Body of pancreas (tissue), 4 donors: ENCODE data around the gene UBE2E3. TPM values are rescaled to one million over a fixed set of nuclear protein-coding genes. Genes with fewer than 3 reads are reported as not detected.

Experiments used
- ATAC-seq: fragments of 150-250 bp; one replicate; pipeline ENCODE4 v1.9.1; 2016
- DNase-seq, 4 donors: peaks; one replicate each; pipeline ENCODE4 v3.0.0-alpha.2; 2019
- H3K27ac ChIP-seq, 4 donors: fragments of 200-600 bp; sonication (generic); 1 replicate in 3 of 4; 2 replicates in 1 of 4; pipeline versions ENCODE4 v1.5.1 to v1.6.1; 2016 to 2019; ENCODE audit warnings: mild to moderate bottlenecking in 1 of 4, mixed read lengths in 1 of 4, moderate library complexity in 1 of 4
- H3K27me3 ChIP-seq, 2 donors: fragments of 200-600 bp; sonication (generic); one replicate each; pipeline ENCODE4 v1.6.0; 2016; ENCODE audit warnings: mild to moderate bottlenecking in 1 of 2
- H3K36me3 ChIP-seq, 2 donors: fragments of 200-600 bp; sonication (generic); replicated peaks in 1 of 2; 2 replicates each; pipeline ENCODE4 v1.5.1; 2016; ENCODE audit warnings: low read depth in 2 of 2; ENCODE audit not compliant: insufficient read depth in 1 of 2
- H3K4me1 ChIP-seq: fragments of 200-600 bp; sonication (generic); one replicate; pipeline ENCODE4 v1.6.0; 2016
- H3K4me3 ChIP-seq, 2 donors: fragments of 200-600 bp; sonication (generic); 1 replicate in 1 of 2; 2 replicates in 1 of 2; pipeline ENCODE4 v1.5.1; 2016 to 2019
- H3K9me3 ChIP-seq, 3 donors: fragments of 200-600 bp; sonication (generic); 1 replicate in 2 of 3; 2 replicates in 1 of 3; pipeline ENCODE4 v1.5.1; 2016
- CTCF ChIP-seq, 7 experiments: fragments of 450-650 bp in 4 of 7; fragments of 200-600 bp in 3 of 7; sonication (generic) in 3 of 7; IDR thresholded peaks; one replicate each; pipeline ENCODE4 v1.5.1; 2016 to 2019; ENCODE audit warnings: antibody characterized with exemption in 7 of 7
- POLR2A ChIP-seq, 3 donors: fragments of 450-650 bp; IDR thresholded peaks; one replicate each; pipeline ENCODE4 v1.6.1; 2016; ENCODE audit warnings: antibody characterized with exemption in 3 of 3, mild to moderate bottlenecking in 2 of 3
- WGBS, 2 donors: methylation state at CpG; one replicate each; pipeline ENCODE4 v1.1.5; 2017; 5-methylcytosine and 5-hydroxymethylcytosine counted together
- intact Hi-C: fragments of 100-400 bp; cut with DNase I; formaldehyde crosslinking; loops from one replicate; pipeline ENCODE4 v1.15.1; 2023
- total RNA-seq, 2 donors: library from RNA; depleted of rRNA; stranded (reverse); fragments of >200 nt; gene quantifications; one replicate each; pipeline ENCODE4 v1.1.0, GENCODE V29; 2016

UBE2E3 gene
- total RNA-seq, 2 donors from 2014 or later = 30.3 to 38.7 TPM

DNA sequence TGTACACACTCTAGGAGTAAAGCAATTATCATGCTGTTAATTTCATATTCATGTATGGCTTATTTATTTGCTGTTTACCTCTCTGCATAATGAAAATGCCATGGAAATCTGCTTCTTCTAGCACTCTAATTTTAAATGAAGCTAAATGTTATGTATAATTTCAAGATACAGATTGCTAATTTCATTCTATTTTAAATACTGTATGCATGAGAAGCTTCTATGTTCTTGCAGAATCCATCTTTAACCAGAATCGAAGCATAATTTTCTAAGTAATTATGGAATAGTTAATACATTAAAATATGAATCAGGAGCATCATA, 127.2 kb downstream of the UBE2E3 start:
- H3K36me3 ChIP-seq = no peaks in the 10 kb centered on the region
- H3K4me3 ChIP-seq = no peak overlapping the region
- no peak for DNase-seq
- no peaks in the 10 kb centered on the region for H3K9me3 ChIP-seq
- no peaks in the 10 kb centered on the region for H3K4me1 ChIP-seq
- ATAC-seq = no peak
- 62 to 64% methylated on average over 1 of the region's 1 CpG for WGBS, 2 donors
- intact Hi-C loops = no loop called here
- no peaks in the 10 kb centered on the region for H3K27me3 ChIP-seq
- no peak for TF ChIP-seq POLR2A (IDR thresholded peaks at IDR 0.05)
- no peak for TF ChIP-seq CTCF (IDR thresholded peaks at IDR 0.05)
- no peak overlapping the region for H3K27ac ChIP-seq

DNA sequence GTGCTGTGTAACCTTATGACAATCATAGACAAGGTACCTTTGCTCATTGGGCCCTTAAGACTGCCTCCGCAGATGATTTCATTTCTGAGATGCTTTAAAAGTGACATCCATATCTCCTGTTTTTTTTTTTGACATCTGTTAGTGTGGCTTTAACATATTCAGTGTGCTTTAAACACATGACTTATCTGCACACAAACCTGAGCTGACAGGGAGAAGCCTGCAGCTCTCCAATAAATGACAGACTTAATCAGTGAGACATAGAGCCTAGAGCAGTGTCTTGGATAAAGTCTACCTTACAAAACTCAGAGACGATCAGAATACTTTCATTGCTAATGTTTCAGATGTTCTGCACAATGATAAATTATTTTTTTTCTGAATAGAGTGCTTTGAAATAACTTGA, 130.7 kb downstream of the UBE2E3 start:
- H3K27ac ChIP-seq = no peak overlapping the region
- WGBS, 2 donors = 77% methylated on average over 2 of the region's 2 CpGs
- intact Hi-C loops = no loop called here
- H3K36me3 ChIP-seq = no peaks in the 10 kb centered on the region
- ATAC-seq (no peak), DNase-seq (no peak)
- H3K4me3 ChIP-seq = no peak overlapping the region
- H3K4me1 ChIP-seq = no peaks in the 10 kb centered on the region
- no peaks in the 10 kb centered on the region for H3K9me3 ChIP-seq
- no peaks in the 10 kb centered on the region for H3K27me3 ChIP-seq
- TF ChIP-seq CTCF (IDR thresholded peaks at IDR 0.05) = no peak
- no peak for TF ChIP-seq POLR2A (IDR thresholded peaks at IDR 0.05)

GRCh38 chr2:181112916-181113315, 132.5 kb downstream of the UBE2E3 start:
- no peak for ATAC-seq
- Histone ChIP-seq H3K4me3 (no peak overlapping the region), H3K9me3 (no peaks in the 10 kb centered on the region), H3K36me3 (no peaks in the 10 kb centered on the region), H3K27ac (no peak overlapping the region), H3K27me3 (no peaks in the 10 kb centered on the region), H3K4me1 (no peaks in the 10 kb centered on the region)
- intact Hi-C loops = no loop called here
- WGBS, 2 donors = 73 to 92% methylated on average over 1 of the region's 1 CpG
- TF ChIP-seq CTCF (IDR thresholded peaks at IDR 0.05) (no peak), POLR2A (IDR thresholded peaks at IDR 0.05) (no peak)
- no peak for DNase-seq
